A673 (cell line): ENCODE measurements around the gene ABI3BP. TPM values are rescaled to one million over a fixed set of nuclear protein-coding genes. Genes with fewer than 3 reads are reported as not detected.

Source experiments
- BruUV-seq: library from RNA; stranded (reverse); fragments of 400-500 nt; replicated peaks from 2 replicates; lab custom pipeline; 2021; lab: Mats Ljungman, UMichigan
- CTCF ChIA-PET: fragments of 300-600 bp; sonication (Branson Sonifier 250); formaldehyde crosslinking; loops from one replicate; lab custom pipeline; 2022; ENCODE audit warnings: antibody characterized with exemption; lab: Charles Lee
- POLR2A ChIA-PET: fragments of 300-600 bp; sonication (Branson Sonifier 250); formaldehyde crosslinking; loops from one replicate; lab custom pipeline; 2022; ENCODE audit warnings: antibody characterized with exemption; ENCODE audit not compliant: low non-redundant PET; lab: Charles Lee
- DNase-seq: peaks from one replicate; pipeline ENCODE4 v3.0.0-alpha.2; 2015; ENCODE audit warnings: low spot score
- H3K27ac ChIP-seq: fragments of 200-600 bp; sonication (generic); 2 replicates; pipeline ENCODE4 v1.5.1; 2016; ENCODE audit warnings: mixed run types, low read depth, mild to moderate bottlenecking, mixed read lengths, antibody characterized with exemption, low read length; ENCODE audit not compliant: poor library complexity, severe bottlenecking
- H3K27me3 ChIP-seq: fragments of 200-600 bp; sonication (generic); replicated peaks from 2 replicates; pipeline ENCODE4 v1.6.1; 2017; ENCODE audit warnings: mixed run types, low read depth, mild to moderate bottlenecking, mixed read lengths, antibody characterized with exemption, low read length; ENCODE audit not compliant: insufficient read depth, poor library complexity
- H3K36me3 ChIP-seq: fragments of 200-600 bp; sonication (generic); 2 replicates; pipeline ENCODE4 v1.6.1; 2016; ENCODE audit warnings: mixed run types, mild to moderate bottlenecking, mixed read lengths, antibody characterized with exemption, low read length; ENCODE audit not compliant: insufficient read depth, poor library complexity, severe bottlenecking
- H3K4me1 ChIP-seq: fragments of 200-600 bp; sonication (generic); 2 replicates; pipeline ENCODE4 v1.6.1; 2017; ENCODE audit warnings: mixed run types, mild to moderate bottlenecking, mixed read lengths, antibody characterized with exemption, low read length; ENCODE audit not compliant: insufficient read depth, poor library complexity, severe bottlenecking
- H3K4me3 ChIP-seq: fragments of 200-600 bp; sonication (generic); 2 replicates; pipeline ENCODE4 v1.5.1; 2016; ENCODE audit warnings: low read depth, mixed run types, mild to moderate bottlenecking, mixed read lengths, low read length; ENCODE audit not compliant: poor library complexity, severe bottlenecking
- H3K9me3 ChIP-seq: fragments of 200-600 bp; sonication (generic); 2 replicates; pipeline ENCODE4 v1.6.1; 2016; ENCODE audit warnings: mixed run types, low read depth, mild to moderate bottlenecking, mixed read lengths, antibody characterized with exemption, low read length; ENCODE audit not compliant: poor library complexity, severe bottlenecking
- CTCF ChIP-seq: fragments of 300-800, 200-600 bp; sonication (generic); conservative IDR thresholded peaks from 2 replicates; pipeline ENCODE4 v1.5.1; 2017; ENCODE audit warnings: low read depth, mild to moderate bottlenecking, antibody characterized with exemption, low read length, moderate library complexity, mixed read lengths
- EZH2 ChIP-seq: fragments of 200-600 bp; sonication (generic); IDR thresholded peaks from 2 replicates; pipeline ENCODE4 v1.6.1; 2017; ENCODE audit warnings: borderline replicate concordance, low read depth, mild to moderate bottlenecking, mixed read lengths, antibody characterized with exemption, low read length; ENCODE audit not compliant: poor library complexity, severe bottlenecking
- intact Hi-C: fragments of 100-400 bp; cut with micrococcal nuclease; formaldehyde crosslinking; loops from one replicate; pipeline ENCODE4 v1.10.0; 2022; ENCODE audit not compliant: unreplicated experiment
- total RNA-seq: library from RNA; stranded (reverse); gene quantifications from 2 replicates; pipeline ENCODE4 v1.2.3, GENCODE V29; 2021

ABI3BP gene
- total RNA-seq, 1 experiment from 2014 or later = 5.2 TPM

DNA sequence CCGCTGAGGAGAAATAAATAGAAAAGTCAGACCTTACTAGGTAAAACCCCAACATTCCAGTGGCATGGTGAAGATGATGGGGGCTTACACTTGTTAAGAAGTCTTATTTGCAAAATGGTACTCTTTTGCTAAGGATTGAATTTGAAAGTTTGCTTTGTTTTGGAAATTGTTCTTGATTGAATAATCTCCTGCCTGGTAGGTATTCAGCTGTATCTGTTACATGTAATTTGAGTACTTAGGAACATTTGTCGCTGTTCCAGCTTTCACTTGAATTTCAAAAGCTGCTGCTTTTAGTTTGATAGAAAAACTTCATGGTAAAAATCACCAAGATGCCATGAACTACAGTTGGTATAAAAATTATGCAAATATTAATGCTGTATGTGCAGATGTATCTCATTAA is 239.4 kb downstream of the ABI3BP start:
- Histone ChIP-seq H3K27me3 (no peaks in the 10 kb centered on the region), H3K27ac (no peak overlapping the region), H3K4me3 (no peak overlapping the region), H3K9me3 (no peaks in the 10 kb centered on the region), H3K36me3 (peaks cover 41% of the 10 kb centered on the region), H3K4me1 (peaks cover 5% of the 10 kb centered on the region)
- POLR2A ChIA-PET = no interaction called here
- intact Hi-C loops = no loop called here
- CTCF ChIA-PET = no interaction called here
- no TSS peak for BruUV-seq
- TF ChIP-seq CTCF (no peak), EZH2 (no peak)
- no peak for DNase-seq

DNA sequence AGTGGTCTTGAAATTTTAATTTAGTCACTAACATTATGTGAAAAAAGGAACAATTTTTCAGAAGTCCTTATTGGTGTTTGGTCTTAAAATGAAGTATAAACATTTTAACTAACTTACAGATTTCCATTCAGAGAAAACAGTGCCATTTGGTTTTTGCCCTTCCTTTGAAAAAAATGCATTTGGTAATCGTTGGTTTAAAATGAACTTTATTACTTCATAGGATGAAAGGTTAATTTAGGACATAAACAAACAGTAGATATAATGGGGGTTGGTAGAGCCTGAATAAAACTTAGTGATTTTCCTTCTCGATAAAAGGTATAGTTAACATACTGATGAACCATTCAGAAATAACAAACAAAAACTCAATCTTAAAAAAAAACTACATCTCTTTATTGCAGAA is 244.3 kb downstream of the ABI3BP start:
- peaks cover 5% of the 10 kb centered on the region for H3K4me1 ChIP-seq
- no peaks in the 10 kb centered on the region for H3K9me3 ChIP-seq
- no peak overlapping the region for H3K4me3 ChIP-seq
- CTCF ChIA-PET = no interaction called here
- POLR2A ChIA-PET = no interaction called here
- TF ChIP-seq CTCF = no peak
- no peak for TF ChIP-seq EZH2
- no peaks in the 10 kb centered on the region for H3K27me3 ChIP-seq
- DNase-seq = no peak
- H3K27ac ChIP-seq = no peak overlapping the region
- no TSS peak for BruUV-seq
- peaks cover 88% of the 10 kb centered on the region for H3K36me3 ChIP-seq
- intact Hi-C loops = no loop called here

GRCh38 chr3:100748220-100748619 is 245.0 kb downstream of the ABI3BP start:
- TSS peak; percentile 64 for BruUV-seq
- TF ChIP-seq CTCF = no peak
- no peak for TF ChIP-seq EZH2
- Histone ChIP-seq H3K27me3 (no peaks in the 10 kb centered on the region), H3K4me1 (no peaks in the 10 kb centered on the region), H3K9me3 (no peaks in the 10 kb centered on the region), H3K36me3 (peaks cover 95% of the 10 kb centered on the region), H3K4me3 (no peak overlapping the region), H3K27ac (no peak overlapping the region)
- ChIA-PET POLR2A (no interaction called here), CTCF (no interaction called here)
- intact Hi-C loops = no loop called here
- DNase-seq = no peak
